HepG2 (cell line): Measurements from ENCODE around the gene PTPRU. TPM values are rescaled to one million over a fixed set of nuclear protein-coding genes. Genes with fewer than 3 reads are reported as not detected.

Experiments
- ATAC-seq: fragments of 200-7000 bp; cut with Tn5 transposase; 3 replicates; pipeline ENCODE4 v1.9.1; 2020; ENCODE audit warnings: mild to moderate bottlenecking, moderate library complexity
- BruUV-seq: library from RNA; stranded (reverse); fragments of 400-500 nt; replicated peaks from 2 replicates; lab custom pipeline; 2021; lab: Mats Ljungman, UMichigan
- CTCF ChIA-PET: fragments of 300-600 bp; formaldehyde crosslinking; extraction: SDS; loops from one replicate; lab custom pipeline; 2021; ENCODE audit warnings: low total read pairs, inconsistent platforms, low intra/inter-chr PET ratio; lab: Yijun Ruan, JAX
- POLR2A ChIA-PET: fragments of 350-600 bp; sonication (Branson Sonifier 250); formaldehyde crosslinking; loops from one replicate; lab custom pipeline; 2020; ENCODE audit warnings: antibody characterized with exemption, inconsistent platforms; lab: Yijun Ruan, JAX
- DNase-seq: peaks from one replicate; pipeline ENCODE4 v3.0.0-alpha.2; 2015; ENCODE audit warnings: low spot score
- FAIRE-seq: peaks from 3 replicates; lab custom pipeline; 2011; peaks lifted over from hg19 to GRCh38; lab: Jason Lieb, UNC
- H2AFZ ChIP-seq: one replicate; pipeline ENCODE4 v1.6.1; 2011; ENCODE audit warnings: low read length, inconsistent platforms
- H3K27ac ChIP-seq: fragments of 300-600 bp; 3 replicates; pipeline ENCODE4 v1.8.0; 2011; ENCODE audit warnings: mixed run types, mild to moderate bottlenecking, mixed read lengths, low read length, inconsistent platforms; ENCODE audit not compliant: insufficient read depth; ENCODE audit errors: extremely low read length
- H3K27me3 ChIP-seq, 2 experiments: fragments of 200-600 bp in 1 of 2; 2 replicates in 1 of 2; 3 replicates in 1 of 2; pipeline versions ENCODE4 v1.6.0 to v1.8.0; 2011; ENCODE audit warnings: low read length in 2 of 2, mild to moderate bottlenecking in 2 of 2, moderate library complexity in 2 of 2, inconsistent platforms in 1 of 2; ENCODE audit not compliant: insufficient read depth in 2 of 2, control insufficient read depth in 1 of 2
- H3K36me3 ChIP-seq, 2 experiments: fragments of 200-600 bp in 1 of 2; replicated peaks in 1 of 2; 2 replicates in 1 of 2; 3 replicates in 1 of 2; pipeline versions ENCODE4 v1.5.1 to v1.8.0; 2011; ENCODE audit warnings: low read length in 2 of 2, inconsistent platforms in 1 of 2; ENCODE audit not compliant: insufficient read depth in 2 of 2, control insufficient read depth in 1 of 2
- H3K4me1 ChIP-seq: 2 replicates; pipeline ENCODE4 v1.5.1; 2012; ENCODE audit warnings: low read length, inconsistent platforms; ENCODE audit not compliant: insufficient read depth
- H3K4me2 ChIP-seq: 2 replicates; pipeline ENCODE4 v1.6.0; 2011; ENCODE audit warnings: low read depth, low read length, inconsistent platforms
- H3K4me3 ChIP-seq, 3 experiments: fragments of 200-600 bp in 1 of 3; sonication (generic), shearing (Covaris generic) in 1 of 3; replicated peaks in 1 of 3; 2 replicates each; pipeline ENCODE4 v1.5.1; 2011 to 2016; ENCODE audit warnings: low read length in 3 of 3, inconsistent platforms in 2 of 3, low read depth in 2 of 3, mild to moderate bottlenecking in 2 of 3, control low read depth in 1 of 3, mixed read lengths in 1 of 3; ENCODE audit not compliant: insufficient read depth in 1 of 3
- H3K79me2 ChIP-seq: one replicate; pipeline ENCODE4 v1.6.1; 2011; ENCODE audit warnings: low read length, inconsistent platforms; ENCODE audit not compliant: insufficient read depth
- H3K9ac ChIP-seq: 2 replicates; pipeline ENCODE4 v1.6.0; 2011; ENCODE audit warnings: mild to moderate bottlenecking, low read depth, low read length, inconsistent platforms; ENCODE audit not compliant: insufficient read depth
- H3K9me3 ChIP-seq: 2 replicates; pipeline ENCODE4 v1.5.1; 2012; ENCODE audit warnings: mild to moderate bottlenecking, low read length
- H4K20me1 ChIP-seq: 2 replicates; pipeline ENCODE4 v1.6.0; 2011; ENCODE audit warnings: inconsistent platforms, mild to moderate bottlenecking, low read length, moderate library complexity; ENCODE audit not compliant: insufficient read depth
- AGO1 ChIP-seq: fragments of 200-400 bp; formaldehyde crosslinking; IDR thresholded peaks from 2 replicates; pipeline ENCODE4 v1.6.1; 2017; ENCODE audit warnings: mild to moderate bottlenecking, low read depth, low read length, moderate library complexity; ENCODE audit not compliant: poor library complexity, severe bottlenecking
- FOXJ3 ChIP-seq: sonication (generic); formaldehyde crosslinking; IDR thresholded peaks from 2 replicates; pipeline ENCODE4 v1.4.0; 2020; ENCODE audit warnings: missing genetic modification reagents, mild to moderate bottlenecking, borderline replicate concordance
- MAX ChIP-seq: IDR thresholded peaks from 2 replicates; pipeline ENCODE4 v1.6.1; 2012; ENCODE audit warnings: inconsistent platforms
- NFE2L1 ChIP-seq: sonication (generic); formaldehyde crosslinking; IDR thresholded peaks from 2 replicates; pipeline ENCODE4 v1.4.0; 2020; ENCODE audit warnings: missing genetic modification reagents, mild to moderate bottlenecking, borderline replicate concordance
- NFYC ChIP-seq: IDR thresholded peaks from 2 replicates; pipeline ENCODE4 v1.6.1; 2016; ENCODE audit warnings: missing genetic modification reagents, missing compliant biosample characterization
- RAD51 ChIP-seq: fragments of 450-650 bp; IDR thresholded peaks from 2 replicates; pipeline ENCODE4 v1.6.1; 2016; ENCODE audit warnings: borderline replicate concordance
- SP5 ChIP-seq: IDR thresholded peaks from 2 replicates; pipeline ENCODE4 v1.6.1; 2016; ENCODE audit warnings: low read depth, borderline replicate concordance
- TRIM24 ChIP-seq: sonication (generic); formaldehyde crosslinking; IDR thresholded peaks from 2 replicates; pipeline ENCODE4 v1.8.0; 2022; ENCODE audit warnings: mild to moderate bottlenecking, missing genetic modification reagents
- ZBTB21 ChIP-seq: sonication (generic); formaldehyde crosslinking; IDR thresholded peaks from 2 replicates; pipeline ENCODE4 v1.4.0; 2020; ENCODE audit warnings: missing genetic modification reagents
- ZMYM2 ChIP-seq: sonication (generic); formaldehyde crosslinking; IDR thresholded peaks from 2 replicates; pipeline ENCODE4 v1.8.0; 2022; ENCODE audit warnings: mild to moderate bottlenecking, missing genetic modification reagents
- ZNF34 ChIP-seq: sonication (generic); formaldehyde crosslinking; IDR thresholded peaks from 2 replicates; pipeline ENCODE4 v1.4.0; 2020; ENCODE audit warnings: mild to moderate bottlenecking, missing genetic modification reagents, borderline replicate concordance
- ZNF674 ChIP-seq: sonication (generic); formaldehyde crosslinking; IDR thresholded peaks from 2 replicates; pipeline ENCODE4 v1.5.0; 2020; ENCODE audit warnings: low read depth, mild to moderate bottlenecking, missing genetic modification reagents
- ZNF770 ChIP-seq: sonication (generic); formaldehyde crosslinking; IDR thresholded peaks from 2 replicates; pipeline ENCODE4 v1.5.0; 2020; ENCODE audit warnings: mild to moderate bottlenecking, missing genetic modification reagents
- WGBS: methylation state at CpG from one replicate; pipeline ENCODE4 v1.1.6; 2017; ENCODE audit warnings: low lambda C conversion rate; 5-methylcytosine and 5-hydroxymethylcytosine counted together
- in situ Hi-C: cut with HindIII; loops from 2 replicates; pipeline ENCODE4 v1.10.0; 2017; ENCODE audit warnings: low pct_unique_long_range_greater_than_20kb; ENCODE audit not compliant: extremely low pct_ligation_motif_present
- intact Hi-C: fragments of 100-400 bp; cut with micrococcal nuclease; formaldehyde crosslinking; loops from one replicate; pipeline ENCODE4 v1.10.0; 2022; ENCODE audit not compliant: unreplicated experiment
- polyA plus RNA-seq, 8 experiments: library from polyadenylated mRNA; depleted of rRNA in 3 of 8; stranded (reverse) in 7 of 8; unstranded in 1 of 8; fragments of >200 nt; fragmentation: Illumina TruSeq in 4 of 8; extraction: Trizol in 4 of 8; gene quantifications; 2 replicates each; pipeline versions ENCODE4 v1.2.1 to v1.2.3, GENCODE V29; 2011 to 2016; ENCODE audit warnings: low read depth in 4 of 8, missing spikeins in 1 of 8, mixed read lengths in 1 of 8; ENCODE audit not compliant: insufficient read depth in 1 of 8
- total RNA-seq, 5 experiments: library from RNA; depleted of rRNA; stranded (reverse); fragments of >200 nt; fragmentation: Illumina TruSeq; extraction: Trizol; gene quantifications; 2 replicates each; pipeline ENCODE4 v1.2.3, GENCODE V29; 2016; ENCODE audit warnings: low read depth in 1 of 5

Gene PTPRU
- total and polyA plus RNA-seq, 2 of the 13 experiments (the other 11 are each of a cell fraction or from before 2014, with no cell fraction given), result 21.6 to 22.3 TPM

GRCh38 chr1:29311352-29312030 is 75.2 kb downstream of the PTPRU start:
- FAIRE-seq (no peak), DNase-seq (no peak), ATAC-seq (no peak)
- in situ Hi-C loops, result no loop called here
- WGBS, result no CpG with 5 or more reads among the region's 16 CpGs
- intact Hi-C loops, result no loop called here
- no peaks in the 10 kb centered on the region for H3K79me2 ChIP-seq
- no peak overlapping the region for H3K27ac ChIP-seq
- no peaks in the 10 kb centered on the region for H3K27me3 ChIP-seq
- no peaks in the 10 kb centered on the region for H3K9me3 ChIP-seq
- no peaks in the 10 kb centered on the region for H4K20me1 ChIP-seq
- ChIA-PET POLR2A (no interaction called here), CTCF (no interaction called here)
- H3K4me1 ChIP-seq, result no peaks in the 10 kb centered on the region
- no peak overlapping the region for H3K4me2 ChIP-seq
- H3K36me3 ChIP-seq, result peaks cover 9 to 23% of the 10 kb centered on the region in 2 experiments; a peak in 4 of 5 replicates
- no peak overlapping the region for H3K9ac ChIP-seq
- TF ChIP-seq NFE2L1 (CRISPR knock-in tag) (no peak), ZMYM2 (CRISPR knock-in tag) (no peak), ZBTB21 (CRISPR knock-in tag) (no peak), ZNF34 (CRISPR knock-in tag) (no peak), RAD51 (no peak), ZNF770 (CRISPR knock-in tag) (no peak), MAX (no peak), TRIM24 (CRISPR knock-in tag) (no peak), AGO1 (no peak), FOXJ3 (CRISPR knock-in tag) (no peak), ZNF674 (CRISPR knock-in tag) (no peak), NFYC (CRISPR knock-in tag) (no peak), SP5 (no peak)
- BruUV-seq, result no TSS peak
- H3K4me3 ChIP-seq, result no peak overlapping the region
- H2AFZ ChIP-seq, result no peak overlapping the region
